Bone marrow (tissue), 2 donors: ENCODE results near the gene CCDC88A.
"Not testable (repeated sequence)": the region's sequence is repeated elsewhere in the genome, so short reads cannot be mapped to it uniquely, and the experiment has no call there.

ENCODE experiments used
- DNase-seq, 2 donors: peaks; one replicate each; lab custom pipeline; 2025; lab: John Stamatoyannopoulos, UW

The CCDC88A gene

DNA sequence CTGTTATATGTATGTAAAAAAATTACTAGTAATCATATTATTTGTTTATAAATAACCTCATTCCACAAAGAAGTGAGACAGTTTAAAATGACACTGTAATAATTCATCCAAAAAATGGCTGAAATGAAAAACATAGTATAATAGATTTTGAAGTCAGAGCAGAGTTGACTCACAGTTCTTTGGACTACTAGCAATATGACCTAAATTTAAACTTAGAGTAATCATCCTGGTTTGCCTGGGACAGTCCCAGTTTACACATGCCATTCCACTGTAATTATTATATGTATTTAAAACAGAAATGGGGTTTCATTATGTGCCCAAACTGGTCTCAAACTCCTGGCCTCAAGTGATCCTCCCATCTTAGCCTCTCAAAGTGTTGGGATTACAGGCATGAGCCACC lies 48.3 kb downstream of the CCDC88A start:
- DNase-seq: no peak

DNA sequence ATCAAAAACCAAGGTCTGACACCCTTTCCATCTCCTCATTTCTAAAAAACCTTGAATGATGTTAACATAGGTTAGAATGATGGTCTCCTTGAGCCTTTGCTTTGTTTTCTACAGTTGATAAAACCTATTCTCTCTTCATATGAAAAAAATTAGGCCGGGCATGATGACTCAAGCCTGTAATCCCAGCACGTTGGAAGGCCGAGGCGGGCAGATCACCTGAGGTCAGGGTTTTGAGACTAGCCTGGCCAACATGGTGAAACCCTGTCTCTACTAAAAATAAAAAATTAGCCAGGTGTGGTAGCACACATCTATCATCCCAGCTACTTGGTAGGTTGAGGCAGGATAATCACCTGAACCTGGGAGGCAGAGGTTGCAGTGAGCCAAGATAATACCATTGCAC lies 49.4 kb downstream of the CCDC88A start:
- no peak for DNase-seq

DNA sequence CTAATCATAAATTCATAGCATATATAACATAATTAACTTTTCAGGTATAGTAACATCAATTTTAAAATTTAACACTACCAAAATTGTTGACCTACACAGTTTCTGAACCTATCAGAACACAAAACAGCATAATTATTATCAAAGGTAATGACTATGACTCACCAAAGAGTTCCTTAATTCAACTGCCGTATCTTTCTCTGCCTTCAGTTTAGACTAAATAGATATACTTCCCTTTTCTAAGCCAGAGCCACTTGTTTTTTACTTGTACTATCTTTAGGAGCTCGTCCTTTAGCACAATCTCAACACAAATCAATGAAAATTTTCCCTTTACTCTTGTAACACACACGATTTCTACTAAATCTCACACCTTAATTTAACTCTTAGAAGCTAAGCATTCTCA lies 54.4 kb downstream of the CCDC88A start:
- peak in 1 of 2 donors; percentile 89 for DNase-seq

DNA sequence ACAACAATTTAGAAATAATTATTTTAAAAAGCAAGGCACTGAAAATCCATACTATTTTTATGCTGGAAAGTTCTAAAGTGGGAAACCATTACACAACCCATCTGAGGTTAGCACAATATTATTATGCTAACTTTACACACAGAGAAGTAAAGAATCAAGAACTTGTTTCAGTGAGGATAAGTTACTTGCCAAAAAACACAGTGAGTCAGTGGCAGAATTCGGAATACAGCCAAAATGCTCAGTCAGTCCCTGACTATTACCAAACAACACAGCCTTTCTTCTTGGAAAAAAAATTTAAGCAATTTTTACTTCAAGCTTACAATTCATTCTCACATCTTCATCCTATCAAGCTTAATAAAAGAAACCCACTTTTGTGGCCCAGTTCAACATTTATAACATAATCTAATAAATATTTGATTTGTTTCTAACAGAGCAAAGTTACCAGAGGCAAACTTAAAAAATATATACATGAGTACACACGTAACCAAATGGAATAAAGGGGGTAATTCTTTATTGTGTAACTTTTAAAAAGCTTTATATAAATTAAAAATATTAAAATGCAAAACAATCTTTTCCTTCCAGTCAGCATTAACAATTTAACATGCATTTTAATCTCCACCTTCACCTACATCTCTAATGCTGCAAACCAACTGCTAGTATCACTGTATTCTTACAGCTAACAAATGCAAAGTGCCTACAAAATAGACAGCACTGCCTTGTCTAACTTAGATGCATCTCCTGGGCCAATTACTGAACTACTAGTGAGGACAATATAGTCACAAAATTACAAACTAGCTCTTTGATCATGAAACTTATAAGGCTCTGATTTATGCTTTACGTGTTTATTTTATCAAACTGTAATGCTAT lies 55.2 kb downstream of the CCDC88A start:
- no peak for DNase-seq

GRCh38 chr2:55363636-55364035 lies 56.0 kb downstream of the CCDC88A start:
- DNase-seq: no peak

DNA sequence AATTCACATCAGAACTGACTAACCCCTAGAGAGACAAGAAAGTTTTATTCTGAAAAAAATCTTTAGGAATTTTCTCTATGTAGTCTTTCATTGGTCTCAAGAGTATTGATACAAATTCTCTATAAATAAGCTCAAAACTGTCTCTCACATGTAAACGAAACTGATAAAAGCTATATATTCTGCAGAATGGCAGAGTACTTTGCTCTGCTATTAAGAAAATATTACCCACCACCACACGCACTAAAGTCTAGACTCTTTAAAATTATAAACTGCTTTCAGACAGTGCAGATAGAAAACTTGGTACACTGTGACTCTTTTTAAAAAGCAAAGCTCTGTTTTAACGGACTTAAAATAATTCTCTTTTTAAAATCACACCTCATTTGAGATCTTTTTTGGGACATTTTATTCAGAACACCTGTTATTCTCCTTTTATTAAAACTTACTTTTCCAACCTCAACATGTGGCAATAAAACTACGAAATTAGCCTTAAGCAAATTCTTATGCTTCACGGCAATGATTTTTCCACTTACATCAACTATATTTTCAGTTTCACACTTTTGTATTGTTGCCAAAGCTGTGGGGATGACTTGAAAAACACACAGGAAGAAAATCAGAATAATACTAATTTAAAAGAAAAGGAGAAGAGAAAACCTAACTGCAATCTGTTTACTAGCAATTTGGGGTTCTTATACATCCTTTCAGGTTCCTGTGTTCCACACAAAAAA lies 58.0 kb downstream of the CCDC88A start:
- DNase-seq: no peak

DNA sequence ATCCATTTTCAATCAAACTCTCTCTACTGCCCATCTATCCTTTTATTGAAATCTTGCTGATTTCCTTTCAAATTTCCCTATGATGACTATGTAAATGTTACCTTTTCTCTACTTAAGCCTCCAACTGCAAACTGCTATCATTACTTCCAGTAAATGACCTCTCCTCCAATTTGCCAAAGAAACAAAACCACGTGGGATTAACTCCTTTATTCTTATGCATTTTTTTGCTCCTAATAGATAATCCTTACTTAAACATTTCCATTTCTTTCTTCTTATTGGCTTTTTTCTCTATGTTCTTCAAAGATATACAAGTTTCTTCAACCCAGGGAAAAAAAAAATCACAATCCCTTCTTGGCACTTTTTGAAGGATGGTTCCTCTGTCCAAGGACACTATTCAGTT lies 61.2 kb downstream of the CCDC88A start:
- DNase-seq: no peak

DNA sequence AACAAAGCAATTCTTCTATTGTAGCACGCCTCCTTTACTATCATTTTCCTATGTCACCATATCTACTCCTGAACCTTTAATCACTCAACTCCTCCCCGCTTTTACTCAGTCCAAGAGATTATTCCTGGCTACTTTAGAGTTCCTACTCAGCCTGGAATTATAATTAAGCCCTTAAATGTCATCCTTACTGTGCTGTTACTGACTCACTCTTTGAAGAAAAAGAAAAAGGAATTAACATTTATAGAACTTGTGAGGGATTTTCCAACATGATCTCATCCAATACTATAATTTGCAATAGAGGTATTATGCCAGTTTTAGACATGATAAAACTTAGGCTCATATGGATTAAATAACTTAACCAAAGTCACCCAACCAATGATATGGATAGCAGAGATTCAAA lies 61.7 kb downstream of the CCDC88A start:
- DNase-seq: no peak

- DNase-seq: no peak
Measured at GRCh38 chr2:55357164-55357563, 62.5 kb downstream of the CCDC88A start.

GRCh38 chr2:55356136-55356535 lies 63.5 kb downstream of the CCDC88A start:
- DNase-seq: not testable (repeated sequence)

DNA sequence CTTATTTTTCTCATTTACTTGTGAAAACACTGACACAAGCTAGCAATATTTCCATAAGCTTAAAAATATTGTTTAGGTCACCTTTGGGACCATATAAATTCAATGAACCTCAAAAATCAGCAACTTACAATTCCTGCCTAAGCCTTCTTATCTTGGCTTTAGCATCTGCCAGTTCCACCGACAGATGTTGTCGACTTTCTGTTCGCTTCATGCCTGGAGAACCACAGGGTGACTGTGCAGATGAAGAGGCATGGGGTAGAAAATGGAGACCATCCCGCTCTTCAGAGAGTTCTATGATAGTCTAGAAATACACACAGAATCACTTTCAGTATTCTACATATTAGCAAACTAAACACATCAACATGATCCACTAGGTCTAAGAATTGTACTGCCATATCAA lies 64.2 kb downstream of the CCDC88A start:
- DNase-seq: no peak

GRCh38 chr2:55351672-55352071 lies 68.0 kb downstream of the CCDC88A start:
- DNase-seq: no peak

- no peak for DNase-seq
Measured at GRCh38 chr2:55345064-55345463, 74.6 kb downstream of the CCDC88A start.

DNA sequence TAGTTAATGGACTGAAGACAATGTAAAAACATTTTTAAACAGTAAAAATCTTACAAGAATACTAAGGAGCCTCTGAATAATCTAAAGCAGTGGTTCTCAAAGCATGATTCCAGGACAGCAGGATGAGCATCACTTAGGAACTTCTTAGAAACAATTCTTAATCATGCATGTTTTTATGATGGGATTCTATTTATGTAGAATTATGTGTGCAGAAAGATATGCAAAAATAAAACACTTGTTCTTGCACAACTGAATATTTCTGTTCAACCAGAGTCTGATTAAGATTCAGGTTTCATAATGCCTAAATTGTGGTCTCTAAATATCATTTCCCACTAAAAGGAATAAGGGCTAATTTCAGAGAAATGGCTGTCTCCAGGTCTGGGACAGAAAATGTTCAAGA lies 81.4 kb downstream of the CCDC88A start:
- no peak for DNase-seq

GRCh38 chr2:55334728-55335127 lies 84.9 kb downstream of the CCDC88A start:
- no peak for DNase-seq

GRCh38 chr2:55330541-55331297 lies 88.9 kb downstream of the CCDC88A start:
- no peak for DNase-seq

DNA sequence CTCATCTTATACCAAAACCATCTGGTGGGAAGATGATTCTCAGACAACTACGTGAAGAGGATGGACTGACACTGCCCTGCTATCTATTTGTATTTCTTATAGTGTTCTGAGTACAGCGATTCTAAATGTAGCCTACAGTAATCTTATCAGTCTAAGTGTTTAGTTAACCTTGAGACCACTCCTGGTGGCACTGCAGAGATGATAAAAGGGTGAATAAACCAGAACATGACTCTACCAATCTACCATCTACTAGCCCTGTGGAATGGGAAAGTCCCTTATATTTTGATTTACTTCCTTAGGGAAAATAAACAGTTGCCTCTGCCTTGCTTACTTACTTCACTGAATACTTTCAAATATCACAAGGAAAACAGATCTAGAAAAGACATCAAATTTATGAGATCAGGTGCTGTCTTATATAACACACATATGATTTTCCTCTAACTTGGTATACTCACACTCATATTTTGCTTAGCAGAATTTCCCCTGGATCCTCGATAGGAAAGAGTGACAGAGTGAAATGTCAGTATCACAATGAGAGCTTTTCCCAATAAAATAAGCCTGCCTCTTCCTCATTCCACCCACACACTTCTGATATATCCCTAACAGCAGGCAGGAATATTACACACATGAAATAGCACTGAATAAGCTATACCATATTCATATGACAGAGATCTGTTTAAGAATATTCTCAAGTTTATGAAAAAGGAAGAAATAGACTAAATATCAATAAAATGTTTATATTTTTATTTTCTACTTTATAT lies 92.0 kb downstream of the CCDC88A start:
- no peak for DNase-seq

- DNase-seq: no peak
Measured at GRCh38 chr2:55314985-55315384, 104.7 kb downstream of the CCDC88A start.

DNA sequence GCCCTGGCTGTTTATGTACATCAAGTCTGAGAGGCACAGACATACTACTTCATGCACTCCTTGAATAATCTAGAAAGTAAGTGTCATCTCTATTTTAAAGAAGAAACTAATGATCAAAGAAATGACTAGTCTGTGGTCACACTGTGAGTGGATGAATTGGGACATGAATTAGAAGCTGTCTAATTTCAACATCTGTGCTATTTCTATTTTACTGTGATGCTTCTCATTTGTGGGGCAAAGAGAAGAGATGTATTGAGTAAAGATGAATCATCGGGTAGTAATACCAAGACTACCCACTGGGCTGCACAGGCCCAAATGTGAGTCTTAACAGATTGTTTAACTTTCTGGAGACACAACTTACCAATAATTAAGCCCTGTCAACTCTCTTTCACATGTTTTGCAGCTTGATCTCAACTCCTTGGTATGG lies 108.2 kb downstream of the CCDC88A start:
- no peak for DNase-seq

- peak in 1 of 2 donors; percentile 36 for DNase-seq
Measured at GRCh38 chr2:55309446-55309845, 110.2 kb downstream of the CCDC88A start.

GRCh38 chr2:55302241-55302640 lies 117.4 kb downstream of the CCDC88A start:
- DNase-seq: no peak

DNA sequence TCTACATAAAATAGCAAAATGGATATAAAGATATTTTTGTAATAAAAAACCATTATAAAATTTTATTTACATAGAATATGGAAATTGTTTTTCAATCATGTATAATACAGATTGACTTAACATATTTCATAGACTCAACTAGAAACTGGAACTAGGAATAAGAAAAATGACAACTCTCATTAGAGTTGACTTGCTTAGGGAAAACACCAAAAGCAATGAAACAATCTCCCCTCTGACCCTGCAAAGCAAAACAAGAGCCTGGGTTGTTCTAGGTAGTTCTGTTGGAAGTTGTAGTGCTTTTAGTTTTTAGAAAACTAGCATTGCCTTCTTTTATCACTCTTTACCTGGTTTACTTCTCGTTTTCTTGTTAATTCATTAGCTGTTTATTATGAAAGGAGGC lies 118.4 kb downstream of the CCDC88A start:
- no peak for DNase-seq
